HG03571 (cell line): ENCODE measurements around the gene MGAT1.
"Not testable (repeated sequence)": the region's sequence is repeated elsewhere in the genome, so short reads cannot be mapped to it uniquely, and the experiment has no call there.

Experiments
- ATAC-seq: cut with Tn5 transposase; IDR thresholded peaks from one replicate; pipeline ENCODE4 v1.9.1; 2021; ENCODE audit not compliant: unreplicated experiment

MGAT1 gene

GRCh38 chr5:180807046-180807445 lies 4.4 kb upstream of the MGAT1 start:
- no peak for ATAC-seq

GRCh38 chr5:180806351-180807011 lies 3.9 kb upstream of the MGAT1 start:
- no peak for ATAC-seq

DNA sequence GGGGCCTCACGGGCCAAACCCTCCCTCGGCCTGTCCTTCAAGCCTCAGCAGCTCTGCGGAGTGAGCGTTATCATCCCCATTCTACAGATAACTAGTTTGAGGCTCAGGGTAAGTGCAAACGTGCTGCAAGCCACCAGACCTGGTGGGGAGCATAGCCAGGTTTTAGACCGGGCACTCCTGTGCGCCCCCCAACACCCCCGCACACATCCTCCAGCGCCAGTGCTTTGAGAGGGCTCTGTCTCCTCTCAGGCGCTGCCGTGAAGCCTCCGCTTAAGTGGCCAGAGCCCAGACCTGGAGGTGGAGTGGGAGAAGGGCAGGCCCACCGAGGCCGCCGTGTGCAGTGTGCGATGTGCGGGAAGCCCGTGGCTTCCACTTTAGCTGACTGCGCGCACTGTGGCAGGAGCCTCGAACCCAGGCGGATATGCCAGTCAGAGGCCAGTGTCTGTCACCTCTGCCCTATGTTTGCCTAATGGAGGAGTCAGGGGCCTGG lies 1.6 kb upstream of the MGAT1 start:
- peak; percentile 7 for ATAC-seq

DNA sequence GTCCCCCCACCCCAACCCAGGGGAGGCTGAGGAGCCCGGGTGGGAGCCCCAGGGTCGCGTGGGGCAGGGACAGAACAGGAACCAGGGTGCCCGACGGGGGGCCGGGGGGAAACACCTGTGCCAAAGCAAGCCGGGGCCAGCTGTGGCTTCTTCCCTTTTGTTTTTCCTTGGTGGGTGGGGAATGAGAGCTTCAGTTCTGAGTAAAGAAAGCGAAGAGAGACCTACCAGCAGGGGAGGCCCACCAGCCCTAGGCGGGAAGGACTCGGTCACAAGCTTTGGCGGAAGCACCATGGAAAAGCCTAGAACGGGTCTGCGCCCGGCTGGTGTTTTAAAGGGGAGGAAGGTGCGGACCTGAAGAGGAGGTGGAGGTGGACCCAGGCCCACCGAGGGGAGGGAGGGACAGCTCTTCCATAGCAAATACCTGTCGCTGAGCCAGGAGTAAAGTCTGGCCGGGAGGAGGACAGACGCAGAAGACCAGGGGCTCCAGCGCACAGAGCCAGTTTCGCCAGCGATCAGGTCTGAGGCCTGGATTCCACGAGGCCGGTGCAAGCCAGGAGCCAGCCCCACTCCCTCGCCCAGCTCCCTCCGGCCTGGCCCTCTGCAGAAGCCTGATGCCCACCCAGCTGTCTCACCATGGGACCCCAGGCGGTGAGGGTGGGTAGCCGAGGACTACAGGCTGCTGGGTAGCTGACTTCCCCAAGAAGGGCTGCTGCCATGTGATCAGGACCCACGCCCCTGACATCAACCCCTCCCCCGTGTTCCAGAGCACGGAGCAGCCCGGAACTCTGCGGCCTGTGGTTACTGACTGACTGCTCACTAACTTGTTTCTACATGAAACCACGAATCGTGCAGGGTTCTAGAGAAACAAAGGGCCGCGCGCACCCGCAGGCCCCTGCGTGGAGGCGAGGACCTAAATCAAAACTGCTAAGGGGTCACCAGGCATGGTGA lies 849 bp upstream of the MGAT1 start:
- ATAC-seq, result peak; percentile 53

- ATAC-seq, result no peak
Measured at GRCh38 chr5:180801596-180802324, 846 bp downstream of the MGAT1 start.

- ATAC-seq, result no peak
Measured at GRCh38 chr5:180799902-180800801, 2.5 kb downstream of the MGAT1 start.

DNA sequence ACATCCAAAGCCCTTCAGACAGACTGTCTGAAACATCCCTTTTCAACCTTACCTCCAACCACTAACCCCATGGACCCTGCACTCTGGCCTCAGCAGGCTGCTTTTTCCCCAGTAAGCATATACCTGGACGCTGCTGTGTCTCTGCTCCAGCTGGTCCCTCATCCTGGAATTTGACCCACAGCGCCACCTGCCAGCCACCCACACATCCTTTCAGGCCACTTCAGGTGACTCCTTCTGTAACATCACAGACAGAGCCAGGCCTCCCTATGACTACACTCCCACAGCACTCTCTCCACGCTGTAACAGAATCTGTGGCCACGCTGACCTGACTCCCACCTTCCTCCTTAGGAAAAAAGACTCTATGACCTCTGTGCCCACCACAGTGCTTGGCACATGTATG lies 3.4 kb downstream of the MGAT1 start:
- no peak for ATAC-seq

- ATAC-seq, result no peak
Measured at GRCh38 chr5:180798193-180798592, 4.4 kb downstream of the MGAT1 start.

- no peak for ATAC-seq
Measured at GRCh38 chr5:180797256-180798192, 5.1 kb downstream of the MGAT1 start.

GRCh38 chr5:180795771-180796313 lies 6.8 kb downstream of the MGAT1 start:
- ATAC-seq, result no peak

- no peak for ATAC-seq
Measured at GRCh38 chr5:180792965-180793287, 9.7 kb downstream of the MGAT1 start.

- ATAC-seq, result no peak
Measured at GRCh38 chr5:180792287-180792964, 10.2 kb downstream of the MGAT1 start.

- no peak for ATAC-seq
Measured at GRCh38 chr5:180791611-180792213, 10.9 kb downstream of the MGAT1 start.

DNA sequence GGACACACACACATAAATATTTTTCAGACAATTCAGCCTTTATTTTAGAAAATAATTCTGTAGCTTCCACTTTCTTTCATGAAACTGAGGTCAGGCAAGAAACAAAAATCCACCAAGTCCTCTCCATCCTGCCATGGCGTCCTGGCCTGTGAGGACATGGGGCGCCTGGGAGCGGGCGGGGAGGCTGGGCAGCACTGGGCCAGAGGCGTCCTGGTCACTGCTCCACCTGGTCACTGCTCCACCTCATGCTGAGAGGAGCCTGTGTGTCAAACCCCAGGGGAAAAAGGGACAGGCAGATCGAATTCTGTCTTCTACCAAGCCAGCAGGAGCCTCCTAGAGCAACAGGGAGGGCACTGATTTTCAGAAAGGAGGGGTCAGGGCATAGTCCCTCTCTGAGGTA lies 12.1 kb downstream of the MGAT1 start:
- ATAC-seq, result no peak

- no peak for ATAC-seq
Measured at GRCh38 chr5:180790020-180790419, 12.6 kb downstream of the MGAT1 start.

GRCh38 chr5:180788651-180789410 lies 13.8 kb downstream of the MGAT1 start:
- ATAC-seq, result not testable (repeated sequence)

- ATAC-seq, result no peak
Measured at GRCh38 chr5:180787711-180788431, 14.7 kb downstream of the MGAT1 start.
